ENCODE data around the gene KPNA6. TPM values are rescaled to one million over a fixed set of nuclear protein-coding genes. Genes with fewer than 3 reads are reported as not detected.
A peak's percentile ranks its signal among the peaks of the same experiment; 100 is the strongest.

The KPNA6 gene
- total and polyA plus RNA-seq, 2 of the 4 experiments (the other 2 are of a cell fraction): 27.0 to 50.7 TPM

DNA sequence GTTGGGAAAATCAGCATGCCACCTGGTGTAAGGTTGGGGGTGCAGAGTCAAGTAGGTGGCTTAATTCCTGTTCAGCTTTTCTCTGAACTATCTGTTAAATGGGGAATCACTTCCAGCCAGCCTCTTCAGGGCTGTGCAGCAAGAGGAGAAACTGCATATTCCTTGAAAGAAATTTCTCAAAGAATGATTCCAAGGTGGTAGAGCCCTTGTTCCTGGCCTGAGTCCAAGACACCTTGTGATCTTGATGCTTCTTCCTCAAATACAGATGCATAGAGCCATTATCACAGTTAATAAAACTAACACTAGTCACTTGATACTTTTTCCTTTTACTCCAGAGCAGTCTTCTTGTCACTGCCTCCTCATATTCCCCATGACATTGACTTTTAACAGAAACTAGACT, 76.8 kb downstream of the KPNA6 start:
- Histone ChIP-seq H3K27ac (ENCODE audit: insufficient read depth, low read length) (no peak overlapping the region), H3K18ac (ENCODE audit: low read depth, low read length) (no peak overlapping the region), H2BK15ac (ENCODE audit: low read depth, low read length) (no peak overlapping the region), H3K79me1 (ENCODE audit: low read depth in 1 of 2, low read length in 2 of 2) (peaks cover 28 to 74% of the 10 kb centered on the region in 2 experiments), H2AK5ac (ENCODE audit: low read depth, low read length) (no peak overlapping the region), H3K9me1 (ENCODE audit: insufficient read depth, low read length) (peaks cover 10% of the 10 kb centered on the region; the same call in 1 of the 2 replicates), H3K23ac (ENCODE audit: low read depth, low read length) (no peak overlapping the region), H2BK5ac (ENCODE audit: low read depth, low read length, poor library complexity, severe bottlenecking) (no peak overlapping the region), H3K9me3 (ENCODE audit: control insufficient read depth, insufficient read depth, low read length) (no peaks in the 10 kb centered on the region), H3K4ac (ENCODE audit: low read depth, low read length) (no peak overlapping the region), H3K4me3 (ENCODE audit: insufficient read depth, low read depth, low read length) (no peak overlapping the region), H2BK120ac (ENCODE audit: low read depth, low read length) (no peak overlapping the region), H4K5ac (ENCODE audit: low read depth, low read length) (no peak overlapping the region), H3K4me2 (ENCODE audit: low read depth, low read length) (peak overlapping the region; percentile 62; the same call in 1 of the 2 replicates), H3K4me1 (ENCODE audit: control insufficient read depth, insufficient read depth, low read length) (peaks cover 21% of the 10 kb centered on the region), H4K8ac (ENCODE audit: low read depth in 2 of 2, low read length in 2 of 2) (no peak overlapping the region), H3K14ac (replicated peaks; ENCODE audit: low read depth, low read length) (no peak overlapping the region), H2BK20ac (ENCODE audit: low read depth, low read length) (no peak overlapping the region), H2AK9ac (replicated peaks; ENCODE audit: low read depth, low read length, poor library complexity) (no peak overlapping the region), H4K20me1 (ENCODE audit: insufficient read depth, low read length) (peaks cover 47% of the 10 kb centered on the region), H3K9ac (ENCODE audit: low read depth, low read length) (no peak overlapping the region), H4K91ac (ENCODE audit: insufficient read depth, low read depth, low read length) (no peak overlapping the region), H3K27me3 (ENCODE audit: control insufficient read depth, insufficient read depth, low read length) (no peaks in the 10 kb centered on the region), H3K56ac (ENCODE audit: extremely low read depth, insufficient read depth, low read length) (no peak overlapping the region), H2AFZ (replicated peaks; ENCODE audit: low read length, poor library complexity) (no peak overlapping the region), H3K36me3 (ENCODE audit: control insufficient read depth, insufficient read depth, low read length) (peaks cover 60% of the 10 kb centered on the region)
- ChIA-PET POLR2A (ENCODE audit: unreplicated experiment) (no interaction called here), CTCF (no interaction called here)
- dilution Hi-C loops (cut with HindIII; ENCODE audit: low sequenced_read_pairs, unreplicated experiment): no loop called here
- intact Hi-C loops (cut with micrococcal nuclease): no loop called here
- no peak for ATAC-seq (ENCODE audit: low read depth)
- in situ Hi-C loops (cut with MboI; ENCODE audit: low sequenced_read_pairs): no loop called here
- BruUV-seq (replicated peaks): no TSS peak
- TF ChIP-seq MXI1 (IDR thresholded peaks at IDR 0.05; ENCODE audit: borderline replicate concordance, low read depth, low read length): no peak
- no peak for TF ChIP-seq RFX5 (IDR thresholded peaks at IDR 0.05; ENCODE audit: low read depth, low read length)
- TF ChIP-seq CEBPB (IDR thresholded peaks at IDR 0.05; ENCODE audit: low read depth, low read length): no peak
- no peak for TF ChIP-seq MAZ (IDR thresholded peaks at IDR 0.05; ENCODE audit: borderline replicate concordance, low read depth, low read length)
- TF ChIP-seq, protein P1, sequence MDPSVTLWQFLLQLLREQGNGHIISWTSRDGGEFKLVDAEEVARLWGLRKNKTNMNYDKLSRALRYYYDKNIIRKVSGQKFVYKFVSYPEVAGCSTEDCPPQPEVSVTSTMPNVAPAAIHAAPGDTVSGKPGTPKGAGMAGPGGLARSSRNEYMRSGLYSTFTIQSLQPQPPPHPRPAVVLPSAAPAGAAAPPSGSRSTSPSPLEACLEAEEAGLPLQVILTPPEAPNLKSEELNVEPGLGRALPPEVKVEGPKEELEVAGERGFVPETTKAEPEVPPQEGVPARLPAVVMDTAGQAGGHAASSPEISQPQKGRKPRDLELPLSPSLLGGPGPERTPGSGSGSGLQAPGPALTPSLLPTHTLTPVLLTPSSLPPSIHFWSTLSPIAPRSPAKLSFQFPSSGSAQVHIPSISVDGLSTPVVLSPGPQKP (IDR thresholded peaks at IDR 0.05; ENCODE audit: borderline replicate concordance, low read depth, low read length): no peak
- no peak for TF ChIP-seq RCOR1 (IDR thresholded peaks at IDR 0.05; ENCODE audit: insufficient replicate concordance, low read length)
- no peak for TF ChIP-seq FOS (IDR thresholded peaks at IDR 0.05; ENCODE audit: low read depth, low read length)
- TF ChIP-seq RAD21 (IDR thresholded peaks at IDR 0.05; ENCODE audit: low read length): no peak
- TF ChIP-seq, protein P2, sequence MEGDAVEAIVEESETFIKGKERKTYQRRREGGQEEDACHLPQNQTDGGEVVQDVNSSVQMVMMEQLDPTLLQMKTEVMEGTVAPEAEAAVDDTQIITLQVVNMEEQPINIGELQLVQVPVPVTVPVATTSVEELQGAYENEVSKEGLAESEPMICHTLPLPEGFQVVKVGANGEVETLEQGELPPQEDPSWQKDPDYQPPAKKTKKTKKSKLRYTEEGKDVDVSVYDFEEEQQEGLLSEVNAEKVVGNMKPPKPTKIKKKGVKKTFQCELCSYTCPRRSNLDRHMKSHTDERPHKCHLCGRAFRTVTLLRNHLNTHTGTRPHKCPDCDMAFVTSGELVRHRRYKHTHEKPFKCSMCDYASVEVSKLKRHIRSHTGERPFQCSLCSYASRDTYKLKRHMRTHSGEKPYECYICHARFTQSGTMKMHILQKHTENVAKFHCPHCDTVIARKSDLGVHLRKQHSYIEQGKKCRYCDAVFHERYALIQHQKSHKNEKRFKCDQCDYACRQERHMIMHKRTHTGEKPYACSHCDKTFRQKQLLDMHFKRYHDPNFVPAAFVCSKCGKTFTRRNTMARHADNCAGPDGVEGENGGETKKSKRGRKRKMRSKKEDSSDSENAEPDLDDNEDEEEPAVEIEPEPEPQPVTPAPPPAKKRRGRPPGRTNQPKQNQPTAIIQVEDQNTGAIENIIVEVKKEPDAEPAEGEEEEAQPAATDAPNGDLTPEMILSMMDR (conservative IDR thresholded peaks at IDR 0.05; ENCODE audit: low read depth, low read length): no peak
- no peak for TF ChIP-seq CHD1 (IDR thresholded peaks at IDR 0.05; ENCODE audit: low read depth, low read length)
- no peak for TF ChIP-seq NFE2L2 (IDR thresholded peaks at IDR 0.05; ENCODE audit: low read depth, low read length)
- no peak for TF ChIP-seq MAFK (IDR thresholded peaks at IDR 0.05; ENCODE audit: low read depth, low read length)
- TF ChIP-seq, protein P3, sequence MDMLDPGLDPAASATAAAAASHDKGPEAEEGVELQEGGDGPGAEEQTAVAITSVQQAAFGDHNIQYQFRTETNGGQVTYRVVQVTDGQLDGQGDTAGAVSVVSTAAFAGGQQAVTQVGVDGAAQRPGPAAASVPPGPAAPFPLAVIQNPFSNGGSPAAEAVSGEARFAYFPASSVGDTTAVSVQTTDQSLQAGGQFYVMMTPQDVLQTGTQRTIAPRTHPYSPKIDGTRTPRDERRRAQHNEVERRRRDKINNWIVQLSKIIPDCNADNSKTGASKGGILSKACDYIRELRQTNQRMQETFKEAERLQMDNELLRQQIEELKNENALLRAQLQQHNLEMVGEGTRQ (IDR thresholded peaks at IDR 0.05; ENCODE audit: low read depth, low read length): no peak
- TF ChIP-seq POLR2A (IDR thresholded peaks at IDR 0.05; ENCODE audit: low read depth, low read length): no peak
- TF ChIP-seq BHLHE40 (IDR thresholded peaks at IDR 0.05; ENCODE audit: low read depth, low read length): no peak
- TF ChIP-seq SMC3 (IDR thresholded peaks at IDR 0.05; ENCODE audit: low read depth, low read length): no peak
- no peak for DNase-seq

Measured in IMR-90 (cell line).